Activated T-cell treated with anti-CD3 and anti-CD28 coated beads, Interleukin-2, amount 50 U/mL, for 24 hours (primary cell): ENCODE measurements around the gene RHNO1.
"Not testable (repeated sequence)": the region's sequence is repeated elsewhere in the genome, so short reads cannot be mapped to it uniquely, and the experiment has no call there.

Experiments used
- DNase-seq: peaks from one replicate; pipeline ENCODE4 v3.0.0-alpha.2; 2020
- H3K27ac Mint-ChIP-seq: 2 replicates; pipeline ENCODE4 v1.8.0; 2020; ENCODE audit warnings: mild to moderate bottlenecking, mixed read lengths
- H3K27me3 Mint-ChIP-seq: 2 replicates; pipeline ENCODE4 v1.8.0; 2020; ENCODE audit warnings: mixed read lengths
- H3K36me3 Mint-ChIP-seq: 2 replicates; pipeline ENCODE4 v1.8.0; 2020; ENCODE audit warnings: low read depth, mixed read lengths
- H3K4me1 Mint-ChIP-seq: 2 replicates; pipeline ENCODE4 v1.8.0; 2020; ENCODE audit warnings: low read depth, mixed read lengths
- H3K4me3 Mint-ChIP-seq: 2 replicates; pipeline ENCODE4 v1.8.0; 2020; ENCODE audit warnings: mild to moderate bottlenecking, moderate library complexity, mixed read lengths
- H3K9me3 Mint-ChIP-seq: 2 replicates; pipeline ENCODE4 v1.8.0; 2020; ENCODE audit warnings: mixed read lengths

RHNO1 gene

GRCh38 chr12:2853626-2854025 is 23.4 kb upstream of the RHNO1 start:
- Mint-ChIP-seq H3K4me1 (peaks cover 1% of the 10 kb centered on the region), H3K27ac (peak overlapping the region; percentile 34), H3K9me3 (no peaks in the 10 kb centered on the region), H3K36me3 (peaks cover 61% of the 10 kb centered on the region), H3K27me3 (no peaks in the 10 kb centered on the region), H3K4me3 (no peak overlapping the region)
- peak; percentile 68 for DNase-seq

- Mint-ChIP-seq H3K36me3 (peaks cover 64% of the 10 kb centered on the region), H3K9me3 (no peaks in the 10 kb centered on the region), H3K27me3 (no peaks in the 10 kb centered on the region), H3K4me3 (no peak overlapping the region), H3K4me1 (peaks cover 1% of the 10 kb centered on the region), H3K27ac (no peak overlapping the region)
- no peak for DNase-seq
Observed at GRCh38 chr12:2854669-2855453, 22.2 kb upstream of the RHNO1 start.

- no peak overlapping the region for H3K4me3 Mint-ChIP-seq
- peaks cover 1% of the 10 kb centered on the region for H3K4me1 Mint-ChIP-seq
- no peak overlapping the region for H3K27ac Mint-ChIP-seq
- H3K9me3 Mint-ChIP-seq = no peaks in the 10 kb centered on the region
- H3K27me3 Mint-ChIP-seq = no peaks in the 10 kb centered on the region
- peaks cover 69% of the 10 kb centered on the region for H3K36me3 Mint-ChIP-seq
- DNase-seq = no peak
Observed at GRCh38 chr12:2855546-2855945, 21.5 kb upstream of the RHNO1 start.

- H3K27ac Mint-ChIP-seq = no peak overlapping the region
- peaks cover 70% of the 10 kb centered on the region for H3K36me3 Mint-ChIP-seq
- no peak for DNase-seq
- no peak overlapping the region for H3K4me3 Mint-ChIP-seq
- H3K4me1 Mint-ChIP-seq = peaks cover 1% of the 10 kb centered on the region
- H3K27me3 Mint-ChIP-seq = no peaks in the 10 kb centered on the region
- H3K9me3 Mint-ChIP-seq = no peaks in the 10 kb centered on the region
Observed at GRCh38 chr12:2856051-2856450, 21.0 kb upstream of the RHNO1 start.

GRCh38 chr12:2857021-2857431 is 20.0 kb upstream of the RHNO1 start, which contains the start of gene TEX52:
Gene TEX52 (minus strand): TSS chr12:2857039. CDS start chr12:2857026, 13 bp downstream.
- no peaks in the 10 kb centered on the region for H3K27me3 Mint-ChIP-seq

GRCh38 chr12:2857576-2857975 is 19.4 kb upstream of the RHNO1 start:
- no peaks in the 10 kb centered on the region for H3K9me3 Mint-ChIP-seq
- H3K4me1 Mint-ChIP-seq = peaks cover 1% of the 10 kb centered on the region
- H3K36me3 Mint-ChIP-seq = peaks cover 74% of the 10 kb centered on the region
- no peak for DNase-seq
- no peak overlapping the region for H3K27ac Mint-ChIP-seq
- H3K27me3 Mint-ChIP-seq = no peaks in the 10 kb centered on the region
- no peak overlapping the region for H3K4me3 Mint-ChIP-seq

More at GRCh38 chr12:2857021-2857431, 20.0 kb upstream of the RHNO1 start, which contains the start of gene TEX52:
- H3K4me1 Mint-ChIP-seq = peaks cover 1% of the 10 kb centered on the region
- peaks cover 74% of the 10 kb centered on the region for H3K36me3 Mint-ChIP-seq
- H3K9me3 Mint-ChIP-seq = no peaks in the 10 kb centered on the region
- no peak for DNase-seq
- no peak within 1 kb of the TSS for H3K4me3 Mint-ChIP-seq
- H3K27ac Mint-ChIP-seq = peak within 1 kb of the TSS; percentile 77

GRCh38 chr12:2858334-2858733 is 18.7 kb upstream of the RHNO1 start:
- no peaks in the 10 kb centered on the region for H3K27me3 Mint-ChIP-seq
- DNase-seq = no peak
- peaks cover 80% of the 10 kb centered on the region for H3K36me3 Mint-ChIP-seq
- peaks cover 1% of the 10 kb centered on the region for H3K4me1 Mint-ChIP-seq
- H3K9me3 Mint-ChIP-seq = no peaks in the 10 kb centered on the region
- no peak overlapping the region for H3K4me3 Mint-ChIP-seq
- no peak overlapping the region for H3K27ac Mint-ChIP-seq

GRCh38 chr12:2858944-2859421 is 18.0 kb upstream of the RHNO1 start:
- H3K9me3 Mint-ChIP-seq = no peaks in the 10 kb centered on the region
- H3K36me3 Mint-ChIP-seq = peaks cover 84% of the 10 kb centered on the region
- H3K27ac Mint-ChIP-seq = no peak overlapping the region
- H3K4me1 Mint-ChIP-seq = no peaks in the 10 kb centered on the region
- no peak for DNase-seq
- no peak overlapping the region for H3K4me3 Mint-ChIP-seq
- no peaks in the 10 kb centered on the region for H3K27me3 Mint-ChIP-seq

- H3K4me1 Mint-ChIP-seq = no peaks in the 10 kb centered on the region
- peak overlapping the region; percentile 15 for H3K27ac Mint-ChIP-seq
- no peaks in the 10 kb centered on the region for H3K9me3 Mint-ChIP-seq
- H3K27me3 Mint-ChIP-seq = no peaks in the 10 kb centered on the region
- no peak for DNase-seq
- no peak overlapping the region for H3K4me3 Mint-ChIP-seq
- peaks cover 88% of the 10 kb centered on the region for H3K36me3 Mint-ChIP-seq
Observed at GRCh38 chr12:2860170-2860569, 16.9 kb upstream of the RHNO1 start.

- H3K27me3 Mint-ChIP-seq = no peaks in the 10 kb centered on the region
- no peak overlapping the region for H3K4me3 Mint-ChIP-seq
- DNase-seq = no peak
- H3K4me1 Mint-ChIP-seq = peaks cover 5% of the 10 kb centered on the region
- H3K36me3 Mint-ChIP-seq = peaks cover 90% of the 10 kb centered on the region
- peak overlapping the region; percentile 22 for H3K27ac Mint-ChIP-seq
- no peaks in the 10 kb centered on the region for H3K9me3 Mint-ChIP-seq
Observed at GRCh38 chr12:2862876-2863275, 14.1 kb upstream of the RHNO1 start.

GRCh38 chr12:2863402-2863801 is 13.6 kb upstream of the RHNO1 start:
- H3K4me3 Mint-ChIP-seq, DNase-seq, H3K27me3 Mint-ChIP-seq, H3K9me3 Mint-ChIP-seq: not testable (repeated sequence)
- Mint-ChIP-seq H3K36me3 (peaks cover 90% of the 10 kb centered on the region), H3K27ac (peak overlapping the region; percentile 22), H3K4me1 (peaks cover 10% of the 10 kb centered on the region)

GRCh38 chr12:2864198-2864597 is 12.8 kb upstream of the RHNO1 start:
- H3K36me3 Mint-ChIP-seq = peaks cover 90% of the 10 kb centered on the region
- H3K4me3 Mint-ChIP-seq = no peak overlapping the region
- no peak overlapping the region for H3K27ac Mint-ChIP-seq
- no peak for DNase-seq
- H3K27me3 Mint-ChIP-seq = no peaks in the 10 kb centered on the region
- H3K9me3 Mint-ChIP-seq = no peaks in the 10 kb centered on the region
- H3K4me1 Mint-ChIP-seq = peaks cover 18% of the 10 kb centered on the region

- Mint-ChIP-seq H3K4me1 (peaks cover 18% of the 10 kb centered on the region), H3K36me3 (peaks cover 91% of the 10 kb centered on the region), H3K27ac (peak overlapping the region; percentile 87)
- not testable (repeated sequence) for DNase-seq, H3K4me3 Mint-ChIP-seq, H3K27me3 Mint-ChIP-seq, H3K9me3 Mint-ChIP-seq
Observed at GRCh38 chr12:2868986-2869632, 7.9 kb upstream of the RHNO1 start.

GRCh38 chr12:2876431-2877046 is 484 bp upstream of the RHNO1 start:
- Mint-ChIP-seq H3K4me1 (peaks cover 34% of the 10 kb centered on the region), H3K4me3 (peak overlapping the region; percentile 97), H3K9me3 (no peaks in the 10 kb centered on the region), H3K27me3 (no peaks in the 10 kb centered on the region), H3K36me3 (peaks cover 74% of the 10 kb centered on the region), H3K27ac (peak overlapping the region; percentile 94)
- no peak for DNase-seq
